ENCODE data around the gene TPTE2.
"Not testable (repeated sequence)": the region's sequence is repeated elsewhere in the genome, so short reads cannot be mapped to it uniquely, and the experiment has no call there.

The TPTE2 gene

DNA sequence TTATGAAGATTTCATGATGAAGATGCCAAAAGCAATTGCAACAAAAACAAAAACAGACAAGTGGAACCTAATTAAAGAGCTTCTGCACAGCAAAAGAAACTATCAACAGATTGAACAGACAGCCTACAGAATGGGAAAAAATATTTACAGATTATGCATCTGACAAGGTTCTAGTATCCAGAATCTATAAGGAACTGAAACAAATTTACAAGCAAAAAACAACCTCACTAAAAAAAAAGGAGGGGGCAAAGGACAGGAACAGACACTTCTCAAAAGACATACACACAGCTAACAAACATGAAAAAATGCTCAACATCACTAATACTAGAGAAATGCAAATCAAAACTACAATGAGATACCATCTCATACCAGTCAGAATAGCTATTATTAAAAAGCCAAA lies 35.7 kb downstream of the TPTE2 start:
- H3K9me3 ChIP-seq (ENCODE audit: control insufficient read depth, low read length); H3K4me1 ChIP-seq; H3K36me3 ChIP-seq (ENCODE audit: control insufficient read depth, insufficient read depth, low read length); H3K27ac ChIP-seq; H2AFZ ChIP-seq; H3K4me3 ChIP-seq (ENCODE audit: low read depth, low read length); H3K27me3 ChIP-seq (ENCODE audit: control insufficient read depth, insufficient read depth, low read length); H3K79me2 ChIP-seq; H3K4me2 ChIP-seq (ENCODE audit: low read length); H3K9ac ChIP-seq: not testable (repeated sequence)

DNA sequence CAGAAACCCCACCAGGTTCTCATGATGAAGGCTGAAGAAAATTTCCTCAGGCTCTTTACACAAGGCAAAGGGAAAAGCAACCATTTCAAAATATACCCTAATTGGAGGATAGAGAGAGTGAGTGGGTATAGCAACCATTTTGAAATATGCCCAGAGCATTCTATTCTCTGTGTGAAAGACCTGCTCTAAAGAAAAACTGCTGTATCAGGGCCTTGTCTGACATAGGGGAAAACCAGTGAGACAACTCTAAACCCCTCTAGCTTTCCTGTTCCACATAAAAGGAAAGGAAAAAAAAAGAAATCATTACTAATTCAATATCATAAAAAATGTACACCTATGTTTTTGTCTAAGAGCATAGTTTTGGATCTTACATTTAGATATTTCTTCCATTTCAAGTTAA lies 42.3 kb downstream of the TPTE2 start:
- H3K36me3 ChIP-seq (ENCODE audit: control insufficient read depth, insufficient read depth, low read length), result no peaks in the 10 kb centered on the region
- H3K27ac ChIP-seq, result no peak overlapping the region
- no peak overlapping the region for H3K9ac ChIP-seq
- no peaks in the 10 kb centered on the region for H3K27me3 ChIP-seq (ENCODE audit: control insufficient read depth, insufficient read depth, low read length)
- H3K9me3 ChIP-seq (ENCODE audit: control insufficient read depth, low read length), result no peaks in the 10 kb centered on the region
- H3K79me2 ChIP-seq, result no peaks in the 10 kb centered on the region
- H2AFZ ChIP-seq, result no peak overlapping the region
- TF ChIP-seq CTCF (IDR thresholded peaks at IDR 0.05), result no peak
- no peak overlapping the region for H3K4me2 ChIP-seq (ENCODE audit: low read length)
- no peak overlapping the region for H3K4me3 ChIP-seq (ENCODE audit: low read depth, low read length)
- H3K4me1 ChIP-seq, result no peaks in the 10 kb centered on the region

DNA sequence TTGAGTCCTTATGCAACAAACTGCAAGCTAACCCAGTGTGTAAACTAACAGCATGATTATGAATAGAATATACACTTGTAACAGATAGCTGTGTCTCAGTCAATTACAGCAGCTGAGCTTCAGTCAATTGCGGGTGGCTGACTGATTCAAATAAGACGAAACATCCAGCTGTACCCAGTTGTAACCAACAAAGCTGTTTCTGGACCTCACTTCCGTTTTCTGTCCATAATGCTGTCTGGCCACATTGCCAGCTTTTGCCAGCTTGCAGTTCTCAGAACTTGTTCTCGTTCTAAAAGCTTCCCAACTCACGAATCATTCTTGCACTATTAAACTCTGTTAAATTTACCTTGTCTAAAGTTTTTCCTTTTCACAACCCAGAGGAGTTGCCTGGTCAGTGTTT lies 53.7 kb downstream of the TPTE2 start:
- not testable (repeated sequence) for H3K4me3 ChIP-seq (ENCODE audit: low read depth, low read length); H3K27ac ChIP-seq; H2AFZ ChIP-seq; H3K9me3 ChIP-seq (ENCODE audit: control insufficient read depth, low read length); H3K79me2 ChIP-seq; H3K4me1 ChIP-seq; H3K27me3 ChIP-seq (ENCODE audit: control insufficient read depth, insufficient read depth, low read length); H3K4me2 ChIP-seq (ENCODE audit: low read length); H3K9ac ChIP-seq; H3K36me3 ChIP-seq (ENCODE audit: control insufficient read depth, insufficient read depth, low read length)

DNA sequence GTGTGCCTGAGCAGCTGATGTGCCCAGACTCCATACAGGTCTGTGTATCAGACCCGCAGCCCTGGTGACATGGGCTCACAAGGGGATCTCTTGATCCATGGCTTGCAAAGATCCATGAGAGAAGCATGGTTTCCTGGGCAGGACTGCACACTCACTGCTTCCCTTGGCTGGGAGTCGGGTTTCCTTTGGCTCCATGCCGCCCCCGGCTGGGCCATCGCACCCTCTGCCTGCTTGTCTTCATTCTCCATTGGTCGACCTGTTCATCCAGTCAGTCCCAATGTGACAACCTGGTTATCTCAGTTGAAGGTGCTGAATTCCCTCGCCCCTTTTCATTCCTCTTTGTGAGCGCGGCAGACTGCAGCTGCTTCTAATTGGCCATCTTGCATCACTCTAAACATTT lies 101.2 kb downstream of the TPTE2 start:
- H3K9ac ChIP-seq; H3K27ac ChIP-seq; H3K9me3 ChIP-seq (ENCODE audit: control insufficient read depth, low read length); H3K4me1 ChIP-seq; H3K79me2 ChIP-seq; H3K36me3 ChIP-seq (ENCODE audit: control insufficient read depth, insufficient read depth, low read length); H3K27me3 ChIP-seq (ENCODE audit: control insufficient read depth, insufficient read depth, low read length); H3K4me2 ChIP-seq (ENCODE audit: low read length); H3K4me3 ChIP-seq (ENCODE audit: low read depth, low read length); H2AFZ ChIP-seq: not testable (repeated sequence)

GRCh38 chr13:19439056-19439686 lies 122.2 kb downstream of the TPTE2 start:
- H3K9ac ChIP-seq; H3K27me3 ChIP-seq (ENCODE audit: control insufficient read depth, insufficient read depth, low read length); H2AFZ ChIP-seq; H3K4me3 ChIP-seq (ENCODE audit: low read depth, low read length); H3K79me2 ChIP-seq; H3K36me3 ChIP-seq (ENCODE audit: control insufficient read depth, insufficient read depth, low read length); H3K4me1 ChIP-seq; H3K4me2 ChIP-seq (ENCODE audit: low read length); H3K27ac ChIP-seq; H3K9me3 ChIP-seq (ENCODE audit: control insufficient read depth, low read length): not testable (repeated sequence)
- peak; percentile 9 for TF ChIP-seq CTCF (IDR thresholded peaks at IDR 0.05)

DNA sequence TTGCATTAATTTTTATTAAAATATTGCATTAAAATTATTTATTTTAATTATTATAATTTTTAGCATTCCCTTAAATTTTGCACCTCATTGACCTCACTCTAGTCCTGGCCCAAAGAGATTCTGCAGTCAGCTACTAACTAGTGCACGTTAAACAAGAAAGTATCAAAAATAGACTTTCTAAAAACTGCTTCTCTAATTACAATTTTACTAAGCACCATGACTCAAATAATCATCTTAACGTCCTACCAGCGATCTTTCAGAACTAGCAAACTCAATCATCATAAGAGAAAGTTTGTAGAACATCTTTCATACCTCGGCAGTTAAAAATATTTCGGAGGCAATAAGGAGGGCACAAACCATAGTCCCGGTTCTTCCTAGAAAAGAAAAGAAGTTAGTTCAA lies 123.6 kb downstream of the TPTE2 start:
- H3K4me2 ChIP-seq (ENCODE audit: low read length); H3K4me1 ChIP-seq; H3K27me3 ChIP-seq (ENCODE audit: control insufficient read depth, insufficient read depth, low read length); H2AFZ ChIP-seq; H3K9me3 ChIP-seq (ENCODE audit: control insufficient read depth, low read length); H3K36me3 ChIP-seq (ENCODE audit: control insufficient read depth, insufficient read depth, low read length); H3K4me3 ChIP-seq (ENCODE audit: low read depth, low read length); H3K27ac ChIP-seq; H3K79me2 ChIP-seq; H3K9ac ChIP-seq: not testable (repeated sequence)

DNA sequence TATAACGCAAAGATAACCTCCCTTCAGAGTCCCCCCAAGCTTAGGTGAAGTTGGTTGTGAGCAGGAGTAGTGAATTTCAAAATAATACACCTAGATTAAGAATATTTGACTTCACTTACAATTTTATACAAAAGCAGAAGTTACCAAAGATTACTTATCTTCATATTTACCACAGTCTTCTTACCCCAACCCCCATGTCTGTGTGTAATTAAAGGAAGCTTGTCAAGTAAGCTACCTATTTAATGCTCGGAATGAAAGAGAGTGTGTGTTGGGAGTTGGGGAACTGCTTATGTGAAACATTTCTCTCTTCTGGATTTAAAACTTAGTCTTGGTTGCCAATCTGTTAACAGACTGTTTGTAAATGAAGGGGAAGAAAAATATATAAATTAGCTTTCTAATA lies 139.1 kb downstream of the TPTE2 start:
- H3K79me2 ChIP-seq; H2AFZ ChIP-seq; H3K36me3 ChIP-seq (ENCODE audit: control insufficient read depth, insufficient read depth, low read length); H3K4me3 ChIP-seq (ENCODE audit: low read depth, low read length); H3K9ac ChIP-seq; H3K9me3 ChIP-seq (ENCODE audit: control insufficient read depth, low read length); H3K4me1 ChIP-seq; H3K27me3 ChIP-seq (ENCODE audit: control insufficient read depth, insufficient read depth, low read length); H3K27ac ChIP-seq; H3K4me2 ChIP-seq (ENCODE audit: low read length): not testable (repeated sequence)

GRCh38 chr13:19412494-19412893 lies 148.8 kb downstream of the TPTE2 start:
- not testable (repeated sequence) for H3K4me1 ChIP-seq

DNA sequence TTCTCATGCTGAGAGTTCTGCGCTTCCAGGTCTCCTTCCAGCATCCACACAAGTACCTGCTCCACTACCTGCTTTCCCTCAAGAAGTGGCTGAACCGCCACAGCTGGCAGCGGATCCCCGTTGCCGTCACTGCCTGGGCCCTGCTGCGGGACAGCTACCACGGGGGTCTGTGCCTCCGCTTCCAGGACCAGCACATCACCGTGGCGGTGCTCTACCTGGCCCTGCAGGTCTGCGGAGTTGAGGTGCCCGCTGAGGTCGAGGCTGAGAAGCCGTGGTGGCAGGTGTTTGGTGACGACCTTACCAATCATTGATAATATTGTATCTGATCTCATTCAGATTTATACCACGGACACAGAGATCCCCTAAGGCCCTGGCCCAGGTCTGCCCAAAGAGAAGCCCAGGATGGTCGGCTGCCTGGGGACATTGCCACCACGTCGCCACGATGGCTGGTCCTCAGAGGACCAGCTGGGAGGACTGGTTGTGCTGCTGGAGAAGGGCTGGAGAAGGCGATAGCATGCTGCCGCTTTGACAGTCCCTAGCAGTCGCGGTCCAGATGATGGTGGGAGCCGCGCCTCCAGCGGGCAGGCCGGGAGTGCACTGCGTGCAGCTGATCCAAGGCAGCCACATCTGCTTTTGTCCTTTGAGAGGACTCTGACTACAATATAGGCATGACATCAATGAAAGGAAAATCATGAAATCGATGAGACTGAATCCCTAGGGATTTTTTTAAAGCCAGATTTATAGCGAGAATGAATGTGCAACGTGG lies 178.4 kb downstream of the TPTE2 start:
- not testable (repeated sequence) for H3K9ac ChIP-seq; H3K79me2 ChIP-seq; H3K4me3 ChIP-seq (ENCODE audit: low read depth, low read length); H3K36me3 ChIP-seq (ENCODE audit: control insufficient read depth, insufficient read depth, low read length); H3K4me1 ChIP-seq; H3K27me3 ChIP-seq (ENCODE audit: control insufficient read depth, insufficient read depth, low read length); H2AFZ ChIP-seq; H3K9me3 ChIP-seq (ENCODE audit: control insufficient read depth, low read length); H3K27ac ChIP-seq; H3K4me2 ChIP-seq (ENCODE audit: low read length)

More at GRCh38 chr13:19412494-19412893, 148.8 kb downstream of the TPTE2 start:
- not testable (repeated sequence) for H3K4me3 ChIP-seq (ENCODE audit: low read depth, low read length); H3K27me3 ChIP-seq (ENCODE audit: control insufficient read depth, insufficient read depth, low read length); H3K9ac ChIP-seq; H3K4me2 ChIP-seq (ENCODE audit: low read length); H3K79me2 ChIP-seq; H3K9me3 ChIP-seq (ENCODE audit: control insufficient read depth, low read length); H3K36me3 ChIP-seq (ENCODE audit: control insufficient read depth, insufficient read depth, low read length); H3K27ac ChIP-seq; H2AFZ ChIP-seq
